GM12878 (cell line): ENCODE results near the gene CCSER1. TPM values are rescaled to one million over a fixed set of nuclear protein-coding genes. Genes with fewer than 3 reads are reported as not detected.

ENCODE experiments used
- ATAC-seq: fragments of 200-7000 bp; cut with Tn5 transposase; 3 replicates; pipeline ENCODE4 v1.9.1; 2020; ENCODE audit warnings: mild to moderate bottlenecking, moderate library complexity
- BruUV-seq: library from RNA; stranded (reverse); fragments of 400-500 nt; replicated peaks from 2 replicates; lab custom pipeline; 2021; lab: Mats Ljungman, UMichigan
- CTCF ChIA-PET: fragments of 300-600 bp; sonication (Branson Sonifier 250); formaldehyde crosslinking; extraction: SDS; loops from one replicate; lab custom pipeline; 2021; ENCODE audit warnings: inconsistent platforms; lab: Yijun Ruan, JAX
- POLR2A ChIA-PET: fragments of 350-600 bp; formaldehyde crosslinking; extraction: SDS; loops from one replicate; lab custom pipeline; 2021; ENCODE audit warnings: inconsistent platforms; lab: Charles Lee
- RAD21 ChIA-PET: fragments of 300-600 bp; sonication (Branson Sonifier 250); formaldehyde crosslinking; loops from one replicate; lab custom pipeline; 2023; ENCODE audit warnings: antibody characterized with exemption; ENCODE audit not compliant: unreplicated experiment; lab: Charles Lee
- SMC1A ChIA-PET: fragments of 300-600 bp; sonication (Branson Sonifier 250); formaldehyde crosslinking; loops from one replicate; lab custom pipeline; 2023; ENCODE audit not compliant: unreplicated experiment, uncharacterized antibody; lab: Charles Lee
- DNase-seq: peaks from one replicate; pipeline ENCODE4 v3.0.0-alpha.2; 2011; ENCODE audit warnings: low read depth, low spot score
- FAIRE-seq: peaks from 3 replicates; lab custom pipeline; 2011; peaks lifted over from hg19 to GRCh38; lab: Jason Lieb, UNC
- H2AFZ ChIP-seq: 2 replicates; pipeline ENCODE4 v1.6.0; 2011; ENCODE audit warnings: low read depth, low read length, control low read depth; ENCODE audit not compliant: control insufficient read depth
- H3K27ac ChIP-seq: 2 replicates; pipeline ENCODE4 v1.5.1; 2011; ENCODE audit warnings: control low read depth; ENCODE audit not compliant: control insufficient read depth, insufficient read depth
- H3K27me3 ChIP-seq, 2 experiments: replicated peaks in 1 of 2; 2 replicates each; pipeline versions ENCODE4 v1.6.0 to v1.6.1; 2011; ENCODE audit warnings: low read length in 1 of 2; ENCODE audit not compliant: control insufficient read depth in 2 of 2, insufficient read depth in 2 of 2
- H3K36me3 ChIP-seq, 2 experiments: 2 replicates each; pipeline ENCODE4 v1.5.1; 2011; ENCODE audit warnings: low read length in 1 of 2; ENCODE audit not compliant: control insufficient read depth in 2 of 2, insufficient read depth in 2 of 2
- H3K4me1 ChIP-seq: 2 replicates; pipeline ENCODE4 v1.6.1; 2011; ENCODE audit warnings: mild to moderate bottlenecking, low read length, moderate library complexity, mixed read lengths; ENCODE audit not compliant: control insufficient read depth, insufficient read depth
- H3K4me2 ChIP-seq: 2 replicates; pipeline ENCODE4 v1.6.0; 2011; ENCODE audit warnings: control low read depth; ENCODE audit not compliant: control insufficient read depth, insufficient read depth
- H3K4me3 ChIP-seq: fragments of 200-600 bp; sonication (generic); 2 replicates; pipeline ENCODE4 v1.5.1; 2016
- H3K79me2 ChIP-seq: 2 replicates; pipeline ENCODE4 v1.6.0; 2011; ENCODE audit warnings: low read length; ENCODE audit not compliant: control insufficient read depth, insufficient read depth
- H3K9ac ChIP-seq: 2 replicates; pipeline ENCODE4 v1.8.0; 2011; ENCODE audit warnings: low read length, control low read depth, mixed read lengths; ENCODE audit not compliant: control insufficient read depth, insufficient read depth
- H3K9me3 ChIP-seq: replicated peaks from 3 replicates; pipeline ENCODE4 v1.5.1; 2011; ENCODE audit warnings: mild to moderate bottlenecking, low read length; ENCODE audit not compliant: control insufficient read depth, insufficient read depth
- H4K20me1 ChIP-seq: 2 replicates; pipeline ENCODE4 v1.6.0; 2011; ENCODE audit not compliant: control insufficient read depth, insufficient read depth
- ELK1 ChIP-seq: IDR thresholded peaks from 2 replicates; pipeline ENCODE4 v1.6.1; 2012; ENCODE audit warnings: low read depth, low read length, improper control_type of control experiment
- ESRRA ChIP-seq: IDR thresholded peaks from 2 replicates; pipeline ENCODE4 v1.6.1; 2012; ENCODE audit warnings: mild to moderate bottlenecking, low read length, improper control_type of control experiment
- MTA2 ChIP-seq: fragments of 450-650 bp; IDR thresholded peaks from 2 replicates; pipeline ENCODE4 v1.6.1; 2016; ENCODE audit warnings: low read depth, mild to moderate bottlenecking, moderate library complexity
- PBX3 ChIP-seq: IDR thresholded peaks from 2 replicates; pipeline ENCODE4 v1.6.1; 2011; ENCODE audit warnings: mild to moderate bottlenecking, low read depth, low read length, moderate library complexity; ENCODE audit not compliant: insufficient replicate concordance
- SRF ChIP-seq, 2 experiments: IDR thresholded peaks; 2 replicates each; pipeline ENCODE4 v1.6.1; 2011; ENCODE audit warnings: low read depth in 2 of 2, low read length in 2 of 2, mild to moderate bottlenecking in 1 of 2, moderate library complexity in 1 of 2
- STAT1 ChIP-seq: fragments of 450-650 bp; conservative IDR thresholded peaks from 2 replicates; pipeline ENCODE4 v1.6.1; 2014; ENCODE audit warnings: antibody characterized with exemption, mild to moderate bottlenecking
- TCF12 ChIP-seq: IDR thresholded peaks from 2 replicates; pipeline ENCODE4 v1.6.1; 2011; ENCODE audit warnings: low read depth, mild to moderate bottlenecking, low read length
- TCF7 ChIP-seq: IDR thresholded peaks from 2 replicates; pipeline ENCODE4 v1.6.1; 2014; ENCODE audit warnings: antibody characterized with exemption, borderline replicate concordance
- ZNF384 ChIP-seq: IDR thresholded peaks from 2 replicates; pipeline ENCODE4 v1.6.1; 2012; ENCODE audit warnings: low read depth, mild to moderate bottlenecking, low read length, improper control_type of control experiment, borderline replicate concordance
- ZNF622 ChIP-seq: fragments of 450-650 bp; IDR thresholded peaks from 2 replicates; pipeline ENCODE4 v1.6.1; 2017; ENCODE audit warnings: mild to moderate bottlenecking, inconsistent platforms
- WGBS: methylation state at CpG from one replicate; pipeline ENCODE4 v1.1.6; 2016; ENCODE audit warnings: low lambda C conversion rate; ENCODE audit not compliant: insufficient replicate concordance, insufficient coverage; ENCODE audit errors: missing lambda C conversion rate; 5-methylcytosine and 5-hydroxymethylcytosine counted together
- in situ Hi-C: fragments of 300-500 bp; cut with MboI; formaldehyde crosslinking; loops from 9 replicates; pipeline ENCODE4 v1.14.3; 2018; ENCODE audit warnings: mixed read lengths
- intact Hi-C: fragments of 100-400 bp; cut with micrococcal nuclease; formaldehyde crosslinking; loops from one replicate; pipeline ENCODE4 v1.14.2; 2022; ENCODE audit not compliant: unreplicated experiment
- polyA plus RNA-seq, 11 experiments: library from polyadenylated mRNA; depleted of rRNA in 4 of 11; unstranded in 6 of 11; stranded (reverse) in 5 of 11; fragments of >200 nt; fragmentation: Nextera tagmentation in 4 of 11; fragmentation: Illumina TruSeq in 1 of 11; extraction: Ambion mirVana in 4 of 11; extraction: Trizol in 1 of 11; gene quantifications; 1 replicate in 1 of 11; 2 replicates in 10 of 11; pipeline versions ENCODE4 v1.2.1 to v1.2.3, GENCODE V29; 2011 to 2016; ENCODE audit warnings: inconsistent platforms in 2 of 11, missing spikeins in 2 of 11, low read depth in 1 of 11
- total RNA-seq, 4 experiments: library from RNA; depleted of rRNA in 3 of 4; stranded (reverse); fragments of >200 nt in 3 of 4; fragmentation: Illumina TruSeq in 1 of 4; extraction: Trizol in 1 of 4; gene quantifications; 2 replicates each; pipeline versions ENCODE4 v1.2.1 to v1.2.3, GENCODE V29; 2013 to 2021
- TF ChIP-seq, protein P1 (sequence below): IDR thresholded peaks from 2 replicates; pipeline ENCODE4 v1.6.1; 2012; ENCODE audit warnings: mild to moderate bottlenecking, low read depth, low read length
- TF ChIP-seq, protein P2 (sequence below): IDR thresholded peaks from 2 replicates; pipeline ENCODE4 v1.6.1; 2012; ENCODE audit warnings: improper control_type of control experiment, low read depth, low read length; ENCODE audit not compliant: insufficient replicate concordance

The CCSER1 gene
- total and polyA plus RNA-seq, 10 of the 15 experiments (the other 5 are each of a cell fraction or from before 2014, with no cell fraction given): 0.22 to 2.7 (median 1.0) TPM

- no peaks in the 10 kb centered on the region for H3K4me1 ChIP-seq
- no peaks in the 10 kb centered on the region for H3K36me3 ChIP-seq
- H3K27ac ChIP-seq: no peak overlapping the region
- ChIA-PET SMC1A (no interaction called here), CTCF (interaction anchor here (1.3 kb wide), 1 partner anchor 15 kb away, joined by 3 read pairs; no protein-coding TSS in a partner anchor), RAD21 (no interaction called here), POLR2A (no interaction called here)
- H3K79me2 ChIP-seq: no peaks in the 10 kb centered on the region
- DNase-seq (no peak), ATAC-seq (no peak), FAIRE-seq (no peak)
- H3K4me2 ChIP-seq: no peak overlapping the region
- H3K27me3 ChIP-seq: no peaks in the 10 kb centered on the region
- in situ Hi-C loops: no loop called here
- H2AFZ ChIP-seq: no peak overlapping the region
- no peaks in the 10 kb centered on the region for H3K9me3 ChIP-seq
- no TSS peak for BruUV-seq
- intact Hi-C loops: no loop called here
- no peak overlapping the region for H3K4me3 ChIP-seq
- WGBS: 0% methylated on average over 1 of the region's 1 CpG
- H3K9ac ChIP-seq: no peak overlapping the region
- H4K20me1 ChIP-seq: no peaks in the 10 kb centered on the region
- TF ChIP-seq PBX3 (no peak), SRF (IDR thresholded peaks at IDR 0.05; ENCODE audit: low read depth in 2 of 2, low read length in 2 of 2) (no peak), ZNF384 (no peak), ZNF622 (no peak), ELK1 (no peak), TCF12 (no peak), MTA2 (no peak), TCF7 (no peak), ESRRA (no peak), STAT1 (no peak)
- TF ChIP-seq, protein P1, sequence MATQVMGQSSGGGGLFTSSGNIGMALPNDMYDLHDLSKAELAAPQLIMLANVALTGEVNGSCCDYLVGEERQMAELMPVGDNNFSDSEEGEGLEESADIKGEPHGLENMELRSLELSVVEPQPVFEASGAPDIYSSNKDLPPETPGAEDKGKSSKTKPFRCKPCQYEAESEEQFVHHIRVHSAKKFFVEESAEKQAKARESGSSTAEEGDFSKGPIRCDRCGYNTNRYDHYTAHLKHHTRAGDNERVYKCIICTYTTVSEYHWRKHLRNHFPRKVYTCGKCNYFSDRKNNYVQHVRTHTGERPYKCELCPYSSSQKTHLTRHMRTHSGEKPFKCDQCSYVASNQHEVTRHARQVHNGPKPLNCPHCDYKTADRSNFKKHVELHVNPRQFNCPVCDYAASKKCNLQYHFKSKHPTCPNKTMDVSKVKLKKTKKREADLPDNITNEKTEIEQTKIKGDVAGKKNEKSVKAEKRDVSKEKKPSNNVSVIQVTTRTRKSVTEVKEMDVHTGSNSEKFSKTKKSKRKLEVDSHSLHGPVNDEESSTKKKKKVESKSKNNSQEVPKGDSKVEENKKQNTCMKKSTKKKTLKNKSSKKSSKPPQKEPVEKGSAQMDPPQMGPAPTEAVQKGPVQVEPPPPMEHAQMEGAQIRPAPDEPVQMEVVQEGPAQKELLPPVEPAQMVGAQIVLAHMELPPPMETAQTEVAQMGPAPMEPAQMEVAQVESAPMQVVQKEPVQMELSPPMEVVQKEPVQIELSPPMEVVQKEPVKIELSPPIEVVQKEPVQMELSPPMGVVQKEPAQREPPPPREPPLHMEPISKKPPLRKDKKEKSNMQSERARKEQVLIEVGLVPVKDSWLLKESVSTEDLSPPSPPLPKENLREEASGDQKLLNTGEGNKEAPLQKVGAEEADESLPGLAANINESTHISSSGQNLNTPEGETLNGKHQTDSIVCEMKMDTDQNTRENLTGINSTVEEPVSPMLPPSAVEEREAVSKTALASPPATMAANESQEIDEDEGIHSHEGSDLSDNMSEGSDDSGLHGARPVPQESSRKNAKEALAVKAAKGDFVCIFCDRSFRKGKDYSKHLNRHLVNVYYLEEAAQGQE: no peak
- TF ChIP-seq, protein P2, sequence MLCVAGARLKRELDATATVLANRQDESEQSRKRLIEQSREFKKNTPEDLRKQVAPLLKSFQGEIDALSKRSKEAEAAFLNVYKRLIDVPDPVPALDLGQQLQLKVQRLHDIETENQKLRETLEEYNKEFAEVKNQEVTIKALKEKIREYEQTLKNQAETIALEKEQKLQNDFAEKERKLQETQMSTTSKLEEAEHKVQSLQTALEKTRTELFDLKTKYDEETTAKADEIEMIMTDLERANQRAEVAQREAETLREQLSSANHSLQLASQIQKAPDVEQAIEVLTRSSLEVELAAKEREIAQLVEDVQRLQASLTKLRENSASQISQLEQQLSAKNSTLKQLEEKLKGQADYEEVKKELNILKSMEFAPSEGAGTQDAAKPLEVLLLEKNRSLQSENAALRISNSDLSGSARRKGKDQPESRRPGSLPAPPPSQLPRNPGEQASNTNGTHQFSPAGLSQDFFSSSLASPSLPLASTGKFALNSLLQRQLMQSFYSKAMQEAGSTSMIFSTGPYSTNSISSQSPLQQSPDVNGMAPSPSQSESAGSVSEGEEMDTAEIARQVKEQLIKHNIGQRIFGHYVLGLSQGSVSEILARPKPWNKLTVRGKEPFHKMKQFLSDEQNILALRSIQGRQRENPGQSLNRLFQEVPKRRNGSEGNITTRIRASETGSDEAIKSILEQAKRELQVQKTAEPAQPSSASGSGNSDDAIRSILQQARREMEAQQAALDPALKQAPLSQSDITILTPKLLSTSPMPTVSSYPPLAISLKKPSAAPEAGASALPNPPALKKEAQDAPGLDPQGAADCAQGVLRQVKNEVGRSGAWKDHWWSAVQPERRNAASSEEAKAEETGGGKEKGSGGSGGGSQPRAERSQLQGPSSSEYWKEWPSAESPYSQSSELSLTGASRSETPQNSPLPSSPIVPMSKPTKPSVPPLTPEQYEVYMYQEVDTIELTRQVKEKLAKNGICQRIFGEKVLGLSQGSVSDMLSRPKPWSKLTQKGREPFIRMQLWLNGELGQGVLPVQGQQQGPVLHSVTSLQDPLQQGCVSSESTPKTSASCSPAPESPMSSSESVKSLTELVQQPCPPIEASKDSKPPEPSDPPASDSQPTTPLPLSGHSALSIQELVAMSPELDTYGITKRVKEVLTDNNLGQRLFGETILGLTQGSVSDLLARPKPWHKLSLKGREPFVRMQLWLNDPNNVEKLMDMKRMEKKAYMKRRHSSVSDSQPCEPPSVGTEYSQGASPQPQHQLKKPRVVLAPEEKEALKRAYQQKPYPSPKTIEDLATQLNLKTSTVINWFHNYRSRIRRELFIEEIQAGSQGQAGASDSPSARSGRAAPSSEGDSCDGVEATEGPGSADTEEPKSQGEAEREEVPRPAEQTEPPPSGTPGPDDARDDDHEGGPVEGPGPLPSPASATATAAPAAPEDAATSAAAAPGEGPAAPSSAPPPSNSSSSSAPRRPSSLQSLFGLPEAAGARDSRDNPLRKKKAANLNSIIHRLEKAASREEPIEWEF: no peak
Observed at GRCh38 chr4:90095000-90095399, 32.2 kb upstream of the CCSER1 start.
